Astrocyte (in vitro differentiated cells and primary cell): ENCODE results near the gene RAB17. TPM values are rescaled to one million over a fixed set of nuclear protein-coding genes. Genes with fewer than 3 reads are reported as not detected.

ENCODE experiments used
- DNase-seq: peaks from one replicate; pipeline ENCODE4 v3.0.0-alpha.2; 2010; ENCODE audit warnings: low read depth
- FAIRE-seq: peaks from 2 replicates; lab custom pipeline; 2011; peaks lifted over from hg19 to GRCh38; lab: Jason Lieb, UNC
- H2AFZ ChIP-seq: 2 replicates; pipeline ENCODE4 v1.6.0; 2012; ENCODE audit warnings: low read depth, low read length, inconsistent platforms
- H3K27ac ChIP-seq: 2 replicates; pipeline ENCODE4 v1.5.1; 2011; ENCODE audit warnings: low read depth, low read length, inconsistent platforms
- H3K27me3 ChIP-seq: 2 replicates; pipeline ENCODE4 v1.6.0; 2011; ENCODE audit warnings: low read length, inconsistent platforms; ENCODE audit not compliant: insufficient read depth
- H3K36me3 ChIP-seq: 2 replicates; pipeline ENCODE4 v1.5.1; 2011; ENCODE audit warnings: low read length, inconsistent platforms; ENCODE audit not compliant: insufficient read depth
- H3K4me1 ChIP-seq: 2 replicates; pipeline ENCODE4 v1.5.1; 2011; ENCODE audit warnings: low read length, inconsistent platforms; ENCODE audit not compliant: insufficient read depth
- H3K4me2 ChIP-seq: 2 replicates; pipeline ENCODE4 v1.6.0; 2012; ENCODE audit warnings: low read length, inconsistent platforms
- H3K4me3 ChIP-seq: 2 replicates; pipeline ENCODE4 v1.5.1; 2011; ENCODE audit warnings: low read depth, mild to moderate bottlenecking, low read length, inconsistent platforms; ENCODE audit not compliant: insufficient read depth
- H3K79me2 ChIP-seq: 2 replicates; pipeline ENCODE4 v1.6.0; 2012; ENCODE audit warnings: mild to moderate bottlenecking, low read length, inconsistent platforms; ENCODE audit not compliant: insufficient read depth
- H3K9ac ChIP-seq: 2 replicates; pipeline ENCODE4 v1.6.0; 2012; ENCODE audit warnings: mild to moderate bottlenecking, low read length, inconsistent platforms
- H3K9me3 ChIP-seq: 2 replicates; pipeline ENCODE4 v1.5.1; 2012; ENCODE audit warnings: low read depth, mild to moderate bottlenecking, low read length, inconsistent platforms; ENCODE audit not compliant: insufficient read depth
- H4K20me1 ChIP-seq: 2 replicates; pipeline ENCODE4 v1.6.0; 2012; ENCODE audit warnings: low read length, inconsistent platforms; ENCODE audit not compliant: insufficient read depth
- H3K27ac Mint-ChIP-seq: one replicate; pipeline ENCODE4 v1.8.0; 2021; ENCODE audit warnings: mild to moderate bottlenecking, mixed read lengths; ENCODE audit not compliant: unreplicated experiment
- H3K27me3 Mint-ChIP-seq: one replicate; pipeline ENCODE4 v1.8.0; 2021; ENCODE audit warnings: low read depth, mixed read lengths; ENCODE audit not compliant: unreplicated experiment
- H3K36me3 Mint-ChIP-seq: one replicate; pipeline ENCODE4 v1.8.0; 2021; ENCODE audit warnings: low read depth, mixed read lengths; ENCODE audit not compliant: unreplicated experiment
- H3K4me1 Mint-ChIP-seq: one replicate; pipeline ENCODE4 v1.8.0; 2021; ENCODE audit warnings: low read depth, mixed read lengths; ENCODE audit not compliant: unreplicated experiment
- H3K4me3 Mint-ChIP-seq: one replicate; pipeline ENCODE4 v1.8.0; 2021; ENCODE audit warnings: mild to moderate bottlenecking, moderate library complexity, mixed read lengths; ENCODE audit not compliant: unreplicated experiment
- H3K9me3 Mint-ChIP-seq: one replicate; pipeline ENCODE4 v1.8.0; 2021; ENCODE audit warnings: mild to moderate bottlenecking, mixed read lengths; ENCODE audit not compliant: unreplicated experiment
- EZH2 ChIP-seq: IDR thresholded peaks from 2 replicates; pipeline ENCODE4 v1.6.1; 2012; ENCODE audit warnings: mild to moderate bottlenecking, low read length, inconsistent platforms; ENCODE audit not compliant: insufficient read depth
- total RNA-seq: library from RNA; stranded (reverse); gene quantifications from 2 replicates; pipeline ENCODE4 v1.2.1, GENCODE V29; 2021
- TF ChIP-seq, protein P1 (sequence below): IDR thresholded peaks from 2 replicates; pipeline ENCODE4 v1.5.1; 2011; ENCODE audit warnings: low read depth, mild to moderate bottlenecking, inconsistent platforms, low read length, moderate library complexity; ENCODE audit not compliant: insufficient read depth

RAB17 gene
- total RNA-seq, 1 donor from 2014 or later = 1.4 TPM

DNA sequence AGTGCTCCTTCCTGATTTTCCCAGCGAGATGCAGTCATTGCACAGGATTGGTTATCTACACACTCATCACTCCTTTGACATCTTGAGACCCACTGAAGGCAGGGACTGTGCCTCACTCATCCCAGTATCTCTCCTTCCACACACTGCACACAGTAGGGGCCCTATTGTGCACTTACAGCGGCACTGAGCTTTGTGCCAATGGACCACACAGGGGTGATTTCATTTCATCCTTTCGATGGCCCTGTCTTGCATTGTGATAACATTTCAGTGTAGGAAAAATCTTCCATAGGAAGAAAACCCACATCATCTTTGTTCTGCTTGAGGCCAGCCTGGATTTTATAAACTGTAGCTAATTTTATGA lies 25.8 kb upstream of the RAB17 start:
- H3K4me1 Mint-ChIP-seq = peaks cover 39% of the 10 kb centered on the region
- peak overlapping the region; percentile 79 for H3K27ac ChIP-seq
- peak overlapping the region; percentile 31 for H3K27ac Mint-ChIP-seq

DNA sequence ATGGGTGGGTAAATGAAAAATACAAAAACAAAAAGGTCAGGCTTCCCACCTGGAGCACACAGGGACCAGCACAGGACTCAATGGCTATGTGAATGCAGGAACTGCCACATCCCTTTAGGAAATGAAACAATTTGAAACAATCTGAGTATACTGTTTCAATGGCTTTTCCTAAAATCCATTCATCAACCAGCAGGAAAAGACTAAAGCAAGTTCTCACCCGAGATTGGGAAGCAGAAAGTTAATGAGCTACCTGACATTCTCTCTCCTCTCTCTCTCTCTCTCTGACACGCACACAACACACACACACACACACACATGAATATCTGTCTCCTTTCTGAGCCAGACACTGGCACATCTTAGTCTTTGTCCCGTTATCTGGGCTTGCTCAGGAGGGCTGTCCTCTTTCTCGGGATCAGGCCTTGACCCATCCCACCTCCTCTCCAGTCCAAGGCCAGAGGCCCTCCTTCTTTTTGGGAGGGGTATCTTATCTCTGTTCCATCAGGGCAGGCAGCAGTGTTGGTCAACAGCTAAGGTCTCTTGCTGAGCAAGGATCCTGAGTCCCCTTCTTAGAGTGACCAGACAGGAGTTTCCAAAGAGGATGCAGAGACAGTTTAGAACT lies 25.2 kb upstream of the RAB17 start:
- no peaks in the 10 kb centered on the region for H4K20me1 ChIP-seq
- peak overlapping the region; percentile 79 for H3K27ac ChIP-seq
- H3K4me3 ChIP-seq = no peak overlapping the region
- H2AFZ ChIP-seq = peak overlapping the region; percentile 44
- H3K27me3 ChIP-seq = no peaks in the 10 kb centered on the region
- Mint-ChIP-seq H3K4me1 (peaks cover 39% of the 10 kb centered on the region), H3K9me3 (no peaks in the 10 kb centered on the region), H3K27me3 (no peaks in the 10 kb centered on the region), H3K4me3 (no peak overlapping the region), H3K27ac (no peak overlapping the region), H3K36me3 (peaks cover 5% of the 10 kb centered on the region)
- no peak for DNase-seq
- H3K36me3 ChIP-seq = no peaks in the 10 kb centered on the region
- no peaks in the 10 kb centered on the region for H3K79me2 ChIP-seq
- H3K9ac ChIP-seq = no peak overlapping the region
- peaks cover 34% of the 10 kb centered on the region for H3K4me1 ChIP-seq
- H3K4me2 ChIP-seq = peak overlapping the region; percentile 62
- no peak for FAIRE-seq
- no peak for TF ChIP-seq EZH2
- TF ChIP-seq, protein P1, sequence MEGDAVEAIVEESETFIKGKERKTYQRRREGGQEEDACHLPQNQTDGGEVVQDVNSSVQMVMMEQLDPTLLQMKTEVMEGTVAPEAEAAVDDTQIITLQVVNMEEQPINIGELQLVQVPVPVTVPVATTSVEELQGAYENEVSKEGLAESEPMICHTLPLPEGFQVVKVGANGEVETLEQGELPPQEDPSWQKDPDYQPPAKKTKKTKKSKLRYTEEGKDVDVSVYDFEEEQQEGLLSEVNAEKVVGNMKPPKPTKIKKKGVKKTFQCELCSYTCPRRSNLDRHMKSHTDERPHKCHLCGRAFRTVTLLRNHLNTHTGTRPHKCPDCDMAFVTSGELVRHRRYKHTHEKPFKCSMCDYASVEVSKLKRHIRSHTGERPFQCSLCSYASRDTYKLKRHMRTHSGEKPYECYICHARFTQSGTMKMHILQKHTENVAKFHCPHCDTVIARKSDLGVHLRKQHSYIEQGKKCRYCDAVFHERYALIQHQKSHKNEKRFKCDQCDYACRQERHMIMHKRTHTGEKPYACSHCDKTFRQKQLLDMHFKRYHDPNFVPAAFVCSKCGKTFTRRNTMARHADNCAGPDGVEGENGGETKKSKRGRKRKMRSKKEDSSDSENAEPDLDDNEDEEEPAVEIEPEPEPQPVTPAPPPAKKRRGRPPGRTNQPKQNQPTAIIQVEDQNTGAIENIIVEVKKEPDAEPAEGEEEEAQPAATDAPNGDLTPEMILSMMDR = no peak
- H3K9me3 ChIP-seq = no peaks in the 10 kb centered on the region

More for the DNA sequence above, 25.8 kb upstream of the RAB17 start:
- Histone ChIP-seq H3K4me2 (peak overlapping the region; percentile 62), H3K4me3 (peak overlapping the region; percentile 0), H2AFZ (peak overlapping the region; percentile 44), H3K79me2 (no peaks in the 10 kb centered on the region), H3K9ac (peak overlapping the region; percentile 35), H3K9me3 (no peaks in the 10 kb centered on the region), H3K4me1 (peaks cover 34% of the 10 kb centered on the region), H3K27me3 (no peaks in the 10 kb centered on the region), H4K20me1 (no peaks in the 10 kb centered on the region), H3K36me3 (no peaks in the 10 kb centered on the region)
- Mint-ChIP-seq H3K36me3 (peaks cover 5% of the 10 kb centered on the region), H3K4me3 (no peak overlapping the region), H3K27me3 (no peaks in the 10 kb centered on the region), H3K9me3 (no peaks in the 10 kb centered on the region)
- FAIRE-seq (peak; percentile 71), DNase-seq (no peak)
- TF ChIP-seq, protein P1 = no peak
- TF ChIP-seq EZH2 = no peak

DNA sequence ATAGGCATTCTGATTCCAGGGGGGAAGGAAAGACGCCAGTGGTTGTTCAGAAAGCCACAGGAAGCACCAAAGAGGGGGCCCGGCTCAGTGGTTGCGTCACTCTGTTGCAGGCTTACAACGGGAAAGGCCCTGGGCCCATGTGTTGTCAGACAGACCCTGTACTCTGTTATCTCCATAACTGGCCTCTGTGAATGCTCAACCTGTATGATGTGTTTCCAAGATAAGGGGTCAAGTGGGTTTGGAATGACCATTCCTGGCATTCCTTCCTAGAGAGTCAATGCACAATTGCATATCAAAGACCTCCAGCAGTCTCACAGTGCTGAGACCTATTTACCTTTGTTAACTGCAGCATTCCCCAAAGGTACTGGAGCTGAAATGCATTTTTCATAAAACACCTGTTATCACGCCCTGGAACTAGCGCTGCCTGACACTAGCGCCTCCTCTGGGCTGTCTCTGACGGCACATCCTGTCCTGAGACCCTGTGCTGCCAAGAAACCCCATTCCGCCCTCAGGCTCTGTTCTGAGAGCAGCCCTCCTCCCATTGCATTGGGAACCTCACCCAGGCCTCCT lies 23.7 kb upstream of the RAB17 start:
- TF ChIP-seq, protein P1 = peak; percentile 12
- no peak for TF ChIP-seq EZH2
- H3K27ac Mint-ChIP-seq = peak overlapping the region; percentile 67
- no peaks in the 10 kb centered on the region for H3K27me3 Mint-ChIP-seq
- H3K4me3 Mint-ChIP-seq = no peak overlapping the region
- H3K9me3 Mint-ChIP-seq = no peaks in the 10 kb centered on the region
- Histone ChIP-seq H3K36me3 (no peaks in the 10 kb centered on the region), H3K27me3 (no peaks in the 10 kb centered on the region), H3K9ac (no peak overlapping the region), H3K4me1 (peaks cover 34% of the 10 kb centered on the region), H4K20me1 (no peaks in the 10 kb centered on the region), H3K4me2 (peak overlapping the region; percentile 10), H3K9me3 (no peaks in the 10 kb centered on the region), H3K27ac (no peak overlapping the region), H3K4me3 (no peak overlapping the region), H3K79me2 (no peaks in the 10 kb centered on the region), H2AFZ (no peak overlapping the region)
- FAIRE-seq (no peak), DNase-seq (peak; percentile 63)
- H3K4me1 Mint-ChIP-seq = peaks cover 39% of the 10 kb centered on the region
- peaks cover 5% of the 10 kb centered on the region for H3K36me3 Mint-ChIP-seq
